Upper lobe of left lung (tissue), 6 donors: ENCODE results near the gene TMEM74B. TPM values are rescaled to one million over a fixed set of nuclear protein-coding genes. Genes with fewer than 3 reads are reported as not detected.

ENCODE experiments used
- ATAC-seq, 2 donors: fragments of 200-7000 bp; cut with Tn5 transposase; one replicate each; pipeline ENCODE4 v1.9.1; 2022; ENCODE audit warnings: mild to moderate bottlenecking in 2 of 2, moderate library complexity in 2 of 2; ENCODE audit not compliant: low FRiP score in 2 of 2
- DNase-seq, 2 donors: peaks; one replicate each; pipeline ENCODE4 v3.0.0-alpha.2; 2019 to 2020
- H3K27ac ChIP-seq, 4 donors: fragments of 200-600 bp; sonication (generic); one replicate each; pipeline ENCODE4 v1.5.1; 2016 to 2019
- H3K27me3 ChIP-seq, 4 donors: fragments of 200-600 bp; sonication (generic); one replicate each; pipeline ENCODE4 v1.5.1; 2017 to 2019
- H3K36me3 ChIP-seq, 4 donors: fragments of 200-600 bp; sonication (generic); one replicate each; pipeline ENCODE4 v1.5.1; 2016 to 2019
- H3K4me1 ChIP-seq, 4 donors: fragments of 200-600 bp; sonication (generic); one replicate each; pipeline ENCODE4 v1.5.1; 2018 to 2019
- H3K4me3 ChIP-seq, 4 donors: fragments of 200-600 bp; sonication (generic); one replicate each; pipeline ENCODE4 v1.5.1; 2017 to 2019; ENCODE audit warnings: mild to moderate bottlenecking in 2 of 4, moderate library complexity in 1 of 4
- H3K9me3 ChIP-seq, 4 donors: fragments of 200-600 bp; sonication (generic); one replicate each; pipeline ENCODE4 v1.5.1; 2018 to 2019
- EP300 ChIP-seq, 4 donors: sonication (generic); formaldehyde crosslinking; IDR thresholded peaks; one replicate each; pipeline ENCODE4 v1.5.1; 2017; ENCODE audit warnings: antibody characterized with exemption in 4 of 4, control low read depth in 2 of 4
- POLR2A ChIP-seq, 4 donors: fragments of 450-650 bp; IDR thresholded peaks; one replicate each; pipeline ENCODE4 v1.5.1; 2016 to 2017; ENCODE audit warnings: antibody characterized with exemption in 4 of 4, mild to moderate bottlenecking in 2 of 4
- POLR2AphosphoS5 ChIP-seq, 2 donors: sonication (generic); formaldehyde crosslinking; IDR thresholded peaks; one replicate each; pipeline ENCODE4 v1.5.1; 2017; ENCODE audit warnings: antibody characterized with exemption in 2 of 2
- WGBS, 2 donors: methylation state at CpG; one replicate each; pipeline ENCODE4 v1.1.5; 2017 to 2018; 5-methylcytosine and 5-hydroxymethylcytosine counted together
- total RNA-seq, 6 donors: library from RNA; depleted of rRNA in 4 of 6; stranded (reverse); fragments of >200 nt in 4 of 6; gene quantifications; one replicate each; pipeline versions ENCODE4 v1.1.0 to v1.2.1, GENCODE V29; 2016 to 2021
- TF ChIP-seq, protein P1 (sequence below), 6 experiments: fragments of 450-650 bp in 4 of 6; fragments of 200-600 bp in 2 of 6; sonication (generic) in 2 of 6; IDR thresholded peaks; one replicate each; pipeline ENCODE4 v1.5.1; 2016 to 2019; ENCODE audit warnings: antibody characterized with exemption in 6 of 6
- donor health status: DM: no; HTN: no; CAD: no; lungs with moderate emphysema.
- donor health status: DM: no; HTN: yes; CAD: no; lungs with severe emphysema.

The TMEM74B gene
- total RNA-seq, 6 donors from 2014 or later, result 9.3 to 85.9 (median 11.5) TPM

DNA sequence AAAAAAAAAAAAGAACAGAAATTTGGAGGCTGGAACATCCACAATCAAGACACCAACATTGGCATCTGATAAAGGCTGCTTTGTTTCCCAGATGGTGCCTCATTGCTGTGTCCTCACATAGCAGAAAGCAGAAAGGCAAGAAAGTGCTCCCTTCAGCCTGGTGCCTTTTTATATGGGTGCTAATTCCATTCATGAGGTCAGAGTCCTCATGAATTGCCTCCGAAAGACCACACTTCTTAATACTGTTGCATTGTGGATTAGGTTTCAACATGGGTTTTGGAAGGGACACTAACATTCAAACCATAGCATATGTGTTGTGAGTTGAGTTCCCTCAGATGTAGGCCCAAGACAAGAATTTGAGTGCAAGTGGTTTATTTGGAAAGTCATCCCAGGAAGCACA, 10.4 kb upstream of the TMEM74B start:
- no peak overlapping the region for H3K27ac ChIP-seq
- no peak overlapping the region for H3K4me3 ChIP-seq
- TF ChIP-seq POLR2A (IDR thresholded peaks at IDR 0.05) (no peak), POLR2AphosphoS5 (IDR thresholded peaks at IDR 0.05) (no peak), EP300 (IDR thresholded peaks at IDR 0.05) (no peak)
- TF ChIP-seq, protein P1, sequence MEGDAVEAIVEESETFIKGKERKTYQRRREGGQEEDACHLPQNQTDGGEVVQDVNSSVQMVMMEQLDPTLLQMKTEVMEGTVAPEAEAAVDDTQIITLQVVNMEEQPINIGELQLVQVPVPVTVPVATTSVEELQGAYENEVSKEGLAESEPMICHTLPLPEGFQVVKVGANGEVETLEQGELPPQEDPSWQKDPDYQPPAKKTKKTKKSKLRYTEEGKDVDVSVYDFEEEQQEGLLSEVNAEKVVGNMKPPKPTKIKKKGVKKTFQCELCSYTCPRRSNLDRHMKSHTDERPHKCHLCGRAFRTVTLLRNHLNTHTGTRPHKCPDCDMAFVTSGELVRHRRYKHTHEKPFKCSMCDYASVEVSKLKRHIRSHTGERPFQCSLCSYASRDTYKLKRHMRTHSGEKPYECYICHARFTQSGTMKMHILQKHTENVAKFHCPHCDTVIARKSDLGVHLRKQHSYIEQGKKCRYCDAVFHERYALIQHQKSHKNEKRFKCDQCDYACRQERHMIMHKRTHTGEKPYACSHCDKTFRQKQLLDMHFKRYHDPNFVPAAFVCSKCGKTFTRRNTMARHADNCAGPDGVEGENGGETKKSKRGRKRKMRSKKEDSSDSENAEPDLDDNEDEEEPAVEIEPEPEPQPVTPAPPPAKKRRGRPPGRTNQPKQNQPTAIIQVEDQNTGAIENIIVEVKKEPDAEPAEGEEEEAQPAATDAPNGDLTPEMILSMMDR (IDR thresholded peaks at IDR 0.05), result no peak
- H3K27me3 ChIP-seq, result no peaks in the 10 kb centered on the region
- no peaks in the 10 kb centered on the region for H3K36me3 ChIP-seq
- 91% methylated on average over 1 of the region's 1 CpG for WGBS, 2 donors
- H3K4me1 ChIP-seq, result peaks cover 0 to 5% (median 3%) of the 10 kb centered on the region in 4 donors
- ATAC-seq (no peak), DNase-seq (no peak)
- no peaks in the 10 kb centered on the region for H3K9me3 ChIP-seq

DNA sequence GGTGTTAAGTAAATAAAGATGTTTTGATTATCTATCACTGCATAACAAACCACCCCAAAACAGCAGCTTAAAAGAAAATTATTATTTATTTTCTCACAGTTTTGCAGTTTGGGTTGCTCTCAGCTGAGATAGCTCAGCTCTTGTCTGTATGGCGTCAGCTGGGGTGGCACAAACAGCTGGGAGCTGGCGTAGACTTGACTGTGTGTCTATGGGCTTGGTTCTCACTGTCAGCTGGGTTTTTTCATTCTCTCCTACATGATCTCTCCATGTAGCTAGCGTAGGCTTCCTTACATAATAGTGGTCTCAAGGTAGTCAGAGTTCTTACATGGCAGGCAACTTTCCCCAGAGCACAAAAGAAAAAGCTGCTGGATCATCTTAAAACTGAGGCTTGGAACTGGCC, 6.5 kb upstream of the TMEM74B start:
- DNase-seq, result no peak
- H3K9me3 ChIP-seq, result no peaks in the 10 kb centered on the region
- ATAC-seq, result peak in 1 of 2 donors; percentile 41

DNA sequence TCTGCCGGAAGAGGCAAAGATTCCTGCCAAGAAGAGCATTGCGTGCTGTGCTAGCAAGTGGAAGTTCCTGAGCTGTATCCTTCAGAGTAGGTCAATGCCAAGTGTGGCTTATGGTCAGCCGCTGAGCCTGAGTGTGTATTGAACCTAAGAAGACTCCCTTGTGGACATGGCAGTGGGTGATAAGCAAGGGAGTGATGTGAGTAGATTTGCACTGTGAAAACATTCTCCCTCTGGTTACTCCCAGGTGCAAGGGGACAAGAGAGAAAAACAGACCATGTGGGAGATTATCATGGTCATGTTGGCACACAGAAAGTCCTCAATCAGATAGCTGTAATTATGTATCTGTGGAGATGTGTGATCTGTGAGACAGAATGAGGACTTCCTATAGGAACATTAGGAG, 6.1 kb upstream of the TMEM74B start:
- TF ChIP-seq POLR2A (IDR thresholded peaks at IDR 0.05), result no peak
- TF ChIP-seq, protein P1 (IDR thresholded peaks at IDR 0.05), result no peak
- TF ChIP-seq EP300 (IDR thresholded peaks at IDR 0.05), result no peak
- TF ChIP-seq POLR2AphosphoS5 (IDR thresholded peaks at IDR 0.05), result no peak

More for the DNA sequence above, 6.5 kb upstream of the TMEM74B start:
- no peaks in the 10 kb centered on the region for H3K27me3 ChIP-seq
- TF ChIP-seq POLR2A (IDR thresholded peaks at IDR 0.05), result no peak
- peak in 1 of 2 donors; percentile 5 for TF ChIP-seq POLR2AphosphoS5 (IDR thresholded peaks at IDR 0.05)
- no peak overlapping the region for H3K4me3 ChIP-seq
- H3K36me3 ChIP-seq, result no peaks in the 10 kb centered on the region
- WGBS, 2 donors, result 75 to 82% methylated on average over 3 of the region's 3 CpGs
- H3K4me1 ChIP-seq, result peaks cover 0 to 3% (median 1%) of the 10 kb centered on the region in 4 donors
- H3K27ac ChIP-seq, result no peak overlapping the region

DNA sequence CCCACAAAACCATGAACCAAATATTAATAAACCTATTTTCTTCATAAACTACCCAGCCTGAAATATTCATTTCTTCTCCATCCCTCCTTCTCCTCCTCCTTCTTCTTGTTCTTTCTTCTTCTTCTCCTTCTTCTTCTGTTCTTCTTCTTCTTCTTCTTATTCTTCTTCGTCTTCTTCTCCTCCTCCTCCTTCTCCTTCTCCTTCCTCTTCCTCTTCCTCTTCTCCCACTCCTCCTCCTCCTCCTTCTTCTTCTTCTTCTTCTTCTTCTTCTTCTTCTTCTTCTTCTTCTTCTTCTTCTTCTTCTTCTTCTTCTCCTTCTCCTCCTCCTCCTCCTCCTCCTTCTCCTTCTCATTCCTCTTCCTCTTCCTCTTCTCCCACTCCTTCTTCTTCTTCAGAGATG, 5.0 kb upstream of the TMEM74B start:
- H3K9me3 ChIP-seq, result no peaks in the 10 kb centered on the region
- H3K27me3 ChIP-seq, result peaks cover 0 to 12% (median 5%) of the 10 kb centered on the region in 4 donors
- 58 to 71% methylated on average over 1 of the region's 1 CpG for WGBS, 2 donors
- DNase-seq, result no peak
- H3K4me3 ChIP-seq, result no peak overlapping the region
- ATAC-seq, result no peak
- H3K4me1 ChIP-seq, result peaks cover 11 to 17% (median 16%) of the 10 kb centered on the region in 4 donors
- H3K36me3 ChIP-seq, result no peaks in the 10 kb centered on the region
- no peak overlapping the region for H3K27ac ChIP-seq
- TF ChIP-seq, protein P1 (IDR thresholded peaks at IDR 0.05), result no peak
- TF ChIP-seq EP300 (IDR thresholded peaks at IDR 0.05) (no peak), POLR2A (IDR thresholded peaks at IDR 0.05) (no peak), POLR2AphosphoS5 (IDR thresholded peaks at IDR 0.05) (no peak)

More for the DNA sequence above, 6.1 kb upstream of the TMEM74B start:
- Histone ChIP-seq H3K9me3 (no peaks in the 10 kb centered on the region), H3K27ac (no peak overlapping the region), H3K27me3 (peaks cover 0 to 2% (median under 1%) of the 10 kb centered on the region in 4 donors), H3K4me3 (no peak overlapping the region), H3K4me1 (peaks cover 4 to 7% (median 6%) of the 10 kb centered on the region in 4 donors), H3K36me3 (no peaks in the 10 kb centered on the region)
- DNase-seq (no peak), ATAC-seq (no peak)
- 52 to 78% methylated on average over 3 of the region's 3 CpGs for WGBS, 2 donors

DNA sequence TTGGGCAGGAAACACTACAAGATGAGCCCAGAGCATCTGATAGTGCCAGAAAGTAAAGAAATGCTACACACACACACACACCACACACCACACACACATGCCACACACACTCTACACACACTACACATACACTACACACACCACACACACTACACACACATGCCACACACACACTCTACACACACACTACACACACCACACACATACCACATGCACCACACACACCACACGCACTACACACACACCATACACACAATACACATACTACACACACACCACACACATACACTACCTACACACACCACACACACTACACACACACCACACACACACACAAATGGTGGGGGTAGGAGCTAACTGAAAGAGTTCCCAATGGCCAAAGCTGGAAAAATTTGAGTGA, 3.6 kb upstream of the TMEM74B start:
- TF ChIP-seq EP300 (IDR thresholded peaks at IDR 0.05) (no peak), POLR2A (IDR thresholded peaks at IDR 0.05) (no peak), POLR2AphosphoS5 (IDR thresholded peaks at IDR 0.05) (no peak)
- TF ChIP-seq, protein P1 (IDR thresholded peaks at IDR 0.05), result no peak

More for the DNA sequence above, 3.6 kb upstream of the TMEM74B start:
- WGBS, 2 donors, result 89 to 100% methylated on average over 1 of the region's 1 CpG
- DNase-seq (no peak), ATAC-seq (no peak)
- Histone ChIP-seq H3K9me3 (no peaks in the 10 kb centered on the region), H3K27ac (no peak overlapping the region), H3K36me3 (no peaks in the 10 kb centered on the region), H3K4me1 (peaks cover 13 to 24% (median 20%) of the 10 kb centered on the region in 4 donors), H3K4me3 (no peak overlapping the region), H3K27me3 (peaks cover 0 to 16% (median 7%) of the 10 kb centered on the region in 4 donors)
